T-cell (primary cell): ENCODE measurements around the gene NRAP. TPM values are rescaled to one million over a fixed set of nuclear protein-coding genes. Genes with fewer than 3 reads are reported as not detected.

ENCODE experiments used
- ATAC-seq, 4 experiments: fragments of 200-7000 bp in 3 of 4; fragments of 150-1000 bp in 1 of 4; cut with Tn5 transposase; replicated peaks in 1 of 4; 1 replicate in 3 of 4; 2 replicates in 1 of 4; pipeline ENCODE4 v1.10.0; 2021; ENCODE audit warnings: moderate library complexity in 3 of 4, mild to moderate bottlenecking in 2 of 4, moderate number of reproducible peaks in 1 of 4
- CTCF ChIA-PET, 2 donors: fragments of 300-600 bp; sonication (Branson Sonifier 250); formaldehyde crosslinking; loops; one replicate each; lab custom pipeline; 2022; ENCODE audit warnings: antibody characterized with exemption in 2 of 2; lab: Charles Lee
- POLR2A ChIA-PET, 2 donors: fragments of 300-600 bp; sonication (Branson Sonifier 250); formaldehyde crosslinking; loops; one replicate each; lab custom pipeline; 2022; ENCODE audit warnings: antibody characterized with exemption in 2 of 2; lab: Charles Lee
- DNase-seq, 35 experiments: peaks; one replicate each; pipeline versions ENCODE4 v3.0.0 to v3.0.0-alpha.2; 2013 to 2023
- H3K27ac ChIP-seq: one replicate; pipeline ENCODE4 v1.5.1; 2013; ENCODE audit warnings: low read length
- H3K27me3 ChIP-seq, 2 experiments: replicated peaks in 1 of 2; 1 replicate in 1 of 2; 2 replicates in 1 of 2; pipeline versions ENCODE4 v1.6.1 to v1.7.0; 2013; ENCODE audit warnings: low read length in 1 of 2, mixed read lengths in 1 of 2; ENCODE audit not compliant: control insufficient read depth in 2 of 2, insufficient read depth in 2 of 2; ENCODE audit errors: extremely low read depth in 1 of 2
- H3K36me3 ChIP-seq, 2 donors: 1 replicate in 1 of 2; 2 replicates in 1 of 2; pipeline versions ENCODE4 v1.6.1 to v1.7.0; 2013; ENCODE audit warnings: low read length in 1 of 2; ENCODE audit not compliant: control insufficient read depth in 2 of 2, insufficient read depth in 1 of 2; ENCODE audit errors: extremely low read depth in 1 of 2
- H3K4me1 ChIP-seq, 2 experiments: 1 replicate in 1 of 2; 2 replicates in 1 of 2; pipeline versions ENCODE4 v1.6.1 to v1.7.0; 2013; ENCODE audit warnings: low read length in 2 of 2, mixed read lengths in 1 of 2; ENCODE audit not compliant: insufficient read depth in 2 of 2, control insufficient read depth in 1 of 2; ENCODE audit errors: extremely low read depth in 1 of 2
- H3K4me3 ChIP-seq, 2 donors: 1 replicate in 1 of 2; 2 replicates in 1 of 2; pipeline versions ENCODE4 v1.5.1 to v1.7.0; 2013; ENCODE audit warnings: mild to moderate bottlenecking in 2 of 2, low read length in 1 of 2, moderate library complexity in 1 of 2; ENCODE audit not compliant: control insufficient read depth in 1 of 2; ENCODE audit errors: extremely low read depth in 1 of 2
- H3K9me3 ChIP-seq: 2 replicates; pipeline ENCODE4 v1.7.0; 2013
- H3K27ac Mint-ChIP-seq, 2 donors: one replicate each; pipeline ENCODE4 v1.8.0; 2020 to 2021; ENCODE audit warnings: mild to moderate bottlenecking in 2 of 2, mixed read lengths in 2 of 2
- H3K27me3 Mint-ChIP-seq, 2 donors: one replicate each; pipeline ENCODE4 v1.8.0; 2021 to 2022; ENCODE audit warnings: mixed read lengths in 2 of 2
- H3K36me3 Mint-ChIP-seq: one replicate; pipeline ENCODE4 v1.8.0; 2021; ENCODE audit warnings: mixed read lengths
- H3K4me1 Mint-ChIP-seq, 3 donors: one replicate each; pipeline ENCODE4 v1.8.0; 2020 to 2022; ENCODE audit warnings: mixed read lengths in 3 of 3, mild to moderate bottlenecking in 1 of 3
- H3K4me3 Mint-ChIP-seq, 3 donors: one replicate each; pipeline ENCODE4 v1.8.0; 2020 to 2022; ENCODE audit warnings: mild to moderate bottlenecking in 3 of 3, mixed read lengths in 3 of 3, moderate library complexity in 3 of 3
- H3K9me3 Mint-ChIP-seq, 3 donors: one replicate each; pipeline ENCODE4 v1.8.0; 2020 to 2022; ENCODE audit warnings: mixed read lengths in 3 of 3
- WGBS: methylation state at CpG from one replicate; pipeline ENCODE4 v1.1.5; 2013; ENCODE audit warnings: missing lambda C conversion rate; ENCODE audit not compliant: insufficient coverage; 5-methylcytosine and 5-hydroxymethylcytosine counted together
- total RNA-seq, 35 experiments: library from RNA in 6 of 35; stranded (reverse) in 6 of 35; fragments of 120-200 nt in 1 of 35; gene quantifications; one replicate each; pipeline versions ENCODE4 v1.2.1 to v1.2.4 and lab custom pipeline; 2013 to 2026

NRAP gene
- total RNA-seq, 5 donors from 2014 or later (not counting 1 experiment from before 2014, with no cell fraction given) = not detected

- H3K36me3 Mint-ChIP-seq = no peaks in the 10 kb centered on the region
- no peaks in the 10 kb centered on the region for H3K9me3 Mint-ChIP-seq
- Histone ChIP-seq H3K4me1 (no peaks in the 10 kb centered on the region), H3K36me3 (no peaks in the 10 kb centered on the region), H3K9me3 (no peaks in the 10 kb centered on the region), H3K27ac (no peak overlapping the region), H3K27me3 (peaks cover 0 to 2% of the 10 kb centered on the region in 2 experiments), H3K4me3 (no peak overlapping the region)
- no peaks in the 10 kb centered on the region for H3K4me1 Mint-ChIP-seq
- ChIA-PET POLR2A (no interaction called here), CTCF (no interaction called here)
- ATAC-seq (no peak), DNase-seq (no peak)
- H3K27me3 Mint-ChIP-seq = peaks cover 0 to 7% of the 10 kb centered on the region in 2 donors
- H3K27ac Mint-ChIP-seq = no peak overlapping the region
- H3K4me3 Mint-ChIP-seq = no peak overlapping the region
- WGBS = 78% methylated on average over 7 of the region's 8 CpGs
Observed at GRCh38 chr10:113569576-113569975, 94.3 kb downstream of the NRAP start.

- Mint-ChIP-seq H3K27ac (no peak overlapping the region), H3K4me1 (peaks cover 3 to 6% (median 6%) of the 10 kb centered on the region in 3 donors), H3K4me3 (no peak overlapping the region), H3K27me3 (peaks cover 0 to 2% of the 10 kb centered on the region in 2 donors), H3K9me3 (no peaks in the 10 kb centered on the region), H3K36me3 (no peaks in the 10 kb centered on the region)
- Histone ChIP-seq H3K9me3 (no peaks in the 10 kb centered on the region), H3K27ac (no peak overlapping the region), H3K36me3 (no peaks in the 10 kb centered on the region), H3K4me1 (peaks cover 0 to 6% of the 10 kb centered on the region in 2 experiments), H3K4me3 (no peak overlapping the region), H3K27me3 (peaks cover 0 to 3% of the 10 kb centered on the region in 2 experiments)
- 58% methylated on average over 3 of the region's 6 CpGs for WGBS
- CTCF ChIA-PET = no interaction called here
- ATAC-seq (no peak), DNase-seq (no peak)
- POLR2A ChIA-PET = no interaction called here
Observed at GRCh38 chr10:113566888-113567287, 97.0 kb downstream of the NRAP start.

- peaks cover 3 to 6% (median 6%) of the 10 kb centered on the region in 3 donors for H3K4me1 Mint-ChIP-seq
- no peak overlapping the region for H3K4me3 Mint-ChIP-seq
- Histone ChIP-seq H3K9me3 (no peaks in the 10 kb centered on the region), H3K27me3 (peaks cover 0 to 3% of the 10 kb centered on the region in 2 experiments), H3K4me1 (peaks cover 0 to 6% of the 10 kb centered on the region in 2 experiments), H3K27ac (no peak overlapping the region), H3K36me3 (no peaks in the 10 kb centered on the region), H3K4me3 (no peak overlapping the region)
- 0% methylated on average over 1 of the region's 1 CpG for WGBS
- ATAC-seq = no peak
- ChIA-PET CTCF (interaction anchor here in 1 of 2 donors (0.6 kb wide), 1 partner anchor 32 kb away, joined by 7 read pairs; no protein-coding TSS in a partner anchor), POLR2A (no interaction called here)
- no peaks in the 10 kb centered on the region for H3K36me3 Mint-ChIP-seq
- no peaks in the 10 kb centered on the region for H3K9me3 Mint-ChIP-seq
- H3K27ac Mint-ChIP-seq = no peak overlapping the region
- H3K27me3 Mint-ChIP-seq = peaks cover 2 to 4% of the 10 kb centered on the region in 2 donors
- DNase-seq = no peak
Observed at GRCh38 chr10:113565364-113565763, 98.5 kb downstream of the NRAP start.

- peaks cover 0 to 6% of the 10 kb centered on the region in 2 experiments for H3K4me1 ChIP-seq
- no peaks in the 10 kb centered on the region for H3K36me3 Mint-ChIP-seq
- H3K27me3 ChIP-seq = peaks cover 0 to 11% of the 10 kb centered on the region in 2 experiments
- CTCF ChIA-PET = interaction anchor here (0.5 to 0.8 kb wide), 5 partner anchors 10 to 1383 kb away, joined by 3 to 4 read pairs (median 3); partner anchors contain the start of gene HABP2 (in 1 of the 2)
- H3K27ac ChIP-seq = no peak overlapping the region
- DNase-seq (peak; percentile 3 to 74 (median 53)), ATAC-seq (peak; percentile 59 to 82 (median 80))
- no peak overlapping the region for H3K4me3 ChIP-seq
- WGBS = 16% methylated on average over 15 of the region's 18 CpGs
- H3K36me3 ChIP-seq = no peaks in the 10 kb centered on the region
- peaks cover 3 to 6% (median 6%) of the 10 kb centered on the region in 3 donors for H3K4me1 Mint-ChIP-seq
- no peaks in the 10 kb centered on the region for H3K9me3 Mint-ChIP-seq
- H3K4me3 Mint-ChIP-seq = peak overlapping the region; percentile 50 to 77 (median 69)
- POLR2A ChIA-PET = interaction anchor here in 1 of 2 donors (0.7 kb wide), 1 partner anchor 828 kb away, joined by 3 read pairs; no protein-coding TSS in a partner anchor
- no peaks in the 10 kb centered on the region for H3K9me3 ChIP-seq
- H3K27ac Mint-ChIP-seq = no peak overlapping the region
- H3K27me3 Mint-ChIP-seq = peaks cover 2 to 8% of the 10 kb centered on the region in 2 donors
Observed at GRCh38 chr10:113563306-113564088, 100.3 kb downstream of the NRAP start.

- H3K36me3 ChIP-seq = no peaks in the 10 kb centered on the region
- Mint-ChIP-seq H3K4me3 (no peak overlapping the region), H3K9me3 (no peaks in the 10 kb centered on the region), H3K36me3 (no peaks in the 10 kb centered on the region), H3K4me1 (peaks cover 6 to 10% (median 7%) of the 10 kb centered on the region in 3 donors), H3K27me3 (peaks cover 3 to 12% of the 10 kb centered on the region in 2 donors), H3K27ac (no peak overlapping the region)
- CTCF ChIA-PET = interaction anchor here (0.5 to 0.8 kb wide), 6 partner anchors 9 to 1091 kb away, joined by 3 to 6 read pairs (median 3); partner anchors contain the start of gene HABP2 (in 1 of the 2)
- DNase-seq (no peak), ATAC-seq (no peak)
- H3K27ac ChIP-seq = no peak overlapping the region
- 100% methylated on average over 1 of the region's 5 CpGs for WGBS
- POLR2A ChIA-PET = interaction anchor here (0.5 to 0.7 kb wide), 2 partner anchors 555 to 828 kb away, joined by 3 read pairs; no protein-coding TSS in a partner anchor
- no peaks in the 10 kb centered on the region for H3K9me3 ChIP-seq
- peaks cover 0 to 16% of the 10 kb centered on the region in 2 experiments for H3K27me3 ChIP-seq
- H3K4me3 ChIP-seq = no peak overlapping the region
- peaks cover 0 to 8% of the 10 kb centered on the region in 2 experiments for H3K4me1 ChIP-seq
Observed at GRCh38 chr10:113562704-113563103, 101.1 kb downstream of the NRAP start.

- Mint-ChIP-seq H3K9me3 (no peaks in the 10 kb centered on the region), H3K36me3 (no peaks in the 10 kb centered on the region), H3K4me1 (peaks cover 6 to 10% (median 10%) of the 10 kb centered on the region in 3 donors), H3K4me3 (no peak overlapping the region), H3K27me3 (peaks cover 8 to 18% of the 10 kb centered on the region in 2 donors), H3K27ac (no peak overlapping the region)
- H3K27ac ChIP-seq = no peak overlapping the region
- no peak for DNase-seq
- H3K9me3 ChIP-seq = no peaks in the 10 kb centered on the region
- 100% methylated on average over 3 of the region's 6 CpGs for WGBS
- POLR2A ChIA-PET = interaction anchor here in 1 of 2 donors (0.5 kb wide), 1 partner anchor 555 kb away, joined by 3 read pairs; no protein-coding TSS in a partner anchor
- H3K36me3 ChIP-seq = no peaks in the 10 kb centered on the region
- no peak for ATAC-seq
- peaks cover 0 to 16% of the 10 kb centered on the region in 2 experiments for H3K27me3 ChIP-seq
- H3K4me3 ChIP-seq = no peak overlapping the region
- peaks cover 0 to 8% of the 10 kb centered on the region in 2 experiments for H3K4me1 ChIP-seq
- CTCF ChIA-PET = interaction anchor here in 1 of 2 donors (0.6 to 1.0 kb wide), 4 partner anchors 21 to 170 kb away, joined by 3 to 10 read pairs (median 6); no protein-coding TSS in a partner anchor
Observed at GRCh38 chr10:113562069-113562468, 101.8 kb downstream of the NRAP start.
